ENCODE measurements around the gene PUS7L.

DNA sequence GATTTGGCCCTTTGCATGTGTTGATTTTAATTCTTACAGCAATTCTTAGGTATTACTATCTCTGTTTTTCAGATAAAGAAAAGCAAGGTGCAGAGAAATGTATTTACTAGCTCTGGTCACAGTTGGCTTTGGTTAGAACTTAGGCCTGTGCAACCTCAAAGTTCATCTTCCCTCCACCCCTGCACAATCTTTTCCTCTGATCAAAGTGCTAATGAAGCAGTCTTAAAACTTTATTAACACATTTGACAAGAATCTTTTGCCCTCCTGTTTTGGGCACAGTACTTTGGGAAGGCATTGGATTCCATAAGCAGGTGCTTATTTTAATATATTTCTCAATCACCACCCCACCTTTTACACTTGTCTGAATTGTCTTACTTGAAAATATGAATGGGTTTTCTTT is 2.9 kb upstream of the PUS7L start:
- TF ChIP-seq, protein P1, sequence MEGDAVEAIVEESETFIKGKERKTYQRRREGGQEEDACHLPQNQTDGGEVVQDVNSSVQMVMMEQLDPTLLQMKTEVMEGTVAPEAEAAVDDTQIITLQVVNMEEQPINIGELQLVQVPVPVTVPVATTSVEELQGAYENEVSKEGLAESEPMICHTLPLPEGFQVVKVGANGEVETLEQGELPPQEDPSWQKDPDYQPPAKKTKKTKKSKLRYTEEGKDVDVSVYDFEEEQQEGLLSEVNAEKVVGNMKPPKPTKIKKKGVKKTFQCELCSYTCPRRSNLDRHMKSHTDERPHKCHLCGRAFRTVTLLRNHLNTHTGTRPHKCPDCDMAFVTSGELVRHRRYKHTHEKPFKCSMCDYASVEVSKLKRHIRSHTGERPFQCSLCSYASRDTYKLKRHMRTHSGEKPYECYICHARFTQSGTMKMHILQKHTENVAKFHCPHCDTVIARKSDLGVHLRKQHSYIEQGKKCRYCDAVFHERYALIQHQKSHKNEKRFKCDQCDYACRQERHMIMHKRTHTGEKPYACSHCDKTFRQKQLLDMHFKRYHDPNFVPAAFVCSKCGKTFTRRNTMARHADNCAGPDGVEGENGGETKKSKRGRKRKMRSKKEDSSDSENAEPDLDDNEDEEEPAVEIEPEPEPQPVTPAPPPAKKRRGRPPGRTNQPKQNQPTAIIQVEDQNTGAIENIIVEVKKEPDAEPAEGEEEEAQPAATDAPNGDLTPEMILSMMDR (conservative IDR thresholded peaks at IDR 0.05; ENCODE audit: low read length): no peak
- TF ChIP-seq EZH2phosphoT487 (IDR thresholded peaks at IDR 0.05; ENCODE audit: borderline replicate concordance): no peak
